ENCODE results near the gene PTPRM.

The PTPRM gene

DNA sequence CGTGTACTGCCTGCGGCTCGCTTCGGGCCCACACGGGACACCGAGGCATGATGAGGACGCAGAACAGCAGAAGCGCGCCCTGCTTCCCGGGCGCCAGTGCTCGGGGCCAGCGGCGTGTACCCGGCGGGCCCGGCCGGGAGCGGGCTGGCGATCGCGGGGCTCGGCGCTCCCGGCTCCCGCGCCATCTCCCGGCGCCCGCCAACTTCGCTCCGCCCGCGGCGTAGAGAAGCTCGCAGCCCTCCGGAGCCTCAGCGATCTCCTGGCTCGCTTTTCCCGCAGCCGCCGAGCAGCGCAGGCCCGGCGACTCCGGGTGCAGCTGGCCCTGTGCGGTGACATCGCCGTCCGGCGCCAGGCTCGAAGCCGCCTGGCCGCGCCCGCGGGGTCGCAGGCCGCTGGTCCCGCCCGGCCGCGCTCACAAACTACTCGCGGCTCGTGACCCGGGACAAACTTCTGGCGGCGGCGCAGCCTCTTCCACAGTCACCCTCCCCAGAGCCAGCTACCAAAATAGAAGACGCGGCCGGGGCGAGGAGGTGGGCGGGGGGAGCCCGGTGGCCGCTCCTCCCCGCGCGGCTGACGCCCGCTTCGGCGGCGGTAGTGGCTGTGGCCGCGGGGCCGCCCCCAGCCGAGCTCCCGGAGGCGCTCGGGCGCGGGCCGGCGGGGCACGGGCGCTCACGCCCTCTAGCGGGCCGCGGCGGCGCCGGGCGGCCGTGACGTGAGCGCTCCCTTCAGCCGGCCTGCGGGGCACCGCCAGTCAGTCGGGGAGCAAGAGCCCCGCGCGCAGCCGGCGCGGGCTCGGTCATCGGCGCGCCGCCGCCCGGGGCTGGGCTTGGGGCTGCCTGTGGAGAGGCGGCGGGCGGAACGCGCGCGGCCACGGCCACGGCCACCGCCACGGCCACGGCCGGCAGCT lies at the start of gene PTPRM:
PTPRM (plus strand) TSS at position 750 of the 907 bp plus-strand sequence. CDS start 503 bp downstream, outside the sequence.
- no peak for DNase-seq (ENCODE audit: low read depth)

DNA sequence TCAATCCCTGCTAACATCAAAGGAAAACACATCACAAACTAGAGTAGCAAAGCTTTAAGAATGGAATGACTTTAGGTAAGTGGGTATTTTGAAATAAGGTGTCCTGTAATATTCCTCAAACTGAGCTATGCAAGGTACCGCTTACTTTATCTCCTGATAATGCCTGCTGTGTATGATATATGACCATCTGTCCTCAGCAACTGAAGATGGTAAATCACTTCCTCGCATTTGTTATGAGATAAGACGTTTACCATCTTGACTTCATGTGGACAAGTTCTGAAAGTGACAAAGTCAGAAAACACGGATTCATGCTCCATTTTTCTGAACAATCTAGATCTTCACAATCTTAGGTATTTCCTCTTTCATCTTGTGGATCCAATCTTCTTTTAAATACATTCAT lies 49.3 kb upstream of the PTPRM start:
- no peak for DNase-seq (ENCODE audit: low read depth)

DNA sequence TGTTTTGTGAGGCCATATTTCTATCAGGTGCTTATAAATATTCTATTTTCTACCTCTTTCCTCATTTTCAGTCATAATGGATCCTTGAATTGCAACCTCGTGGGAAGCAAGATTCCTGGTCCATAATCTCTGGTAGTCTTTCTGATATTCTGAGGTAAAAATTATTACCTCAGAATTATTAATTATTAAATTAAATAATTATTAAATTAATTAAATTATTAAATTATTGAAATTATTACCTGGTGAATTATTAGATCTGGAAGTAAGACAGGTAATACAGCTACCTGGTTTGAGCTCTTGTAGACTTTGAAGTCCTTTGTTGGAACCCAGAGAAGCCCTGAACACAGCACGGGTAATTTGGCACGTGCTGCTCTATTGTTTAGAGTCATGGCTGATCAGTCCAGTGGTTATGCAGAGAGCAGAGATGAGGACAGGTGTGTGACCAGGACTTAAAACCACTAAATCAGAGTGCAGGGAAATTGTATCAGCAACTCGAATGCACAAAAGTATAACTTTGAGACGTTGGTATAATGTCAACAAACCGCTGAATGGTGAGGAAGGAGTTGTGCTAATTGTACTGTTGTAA lies 46.8 kb upstream of the PTPRM start:
- no peak for DNase-seq (ENCODE audit: low read depth)

DNA sequence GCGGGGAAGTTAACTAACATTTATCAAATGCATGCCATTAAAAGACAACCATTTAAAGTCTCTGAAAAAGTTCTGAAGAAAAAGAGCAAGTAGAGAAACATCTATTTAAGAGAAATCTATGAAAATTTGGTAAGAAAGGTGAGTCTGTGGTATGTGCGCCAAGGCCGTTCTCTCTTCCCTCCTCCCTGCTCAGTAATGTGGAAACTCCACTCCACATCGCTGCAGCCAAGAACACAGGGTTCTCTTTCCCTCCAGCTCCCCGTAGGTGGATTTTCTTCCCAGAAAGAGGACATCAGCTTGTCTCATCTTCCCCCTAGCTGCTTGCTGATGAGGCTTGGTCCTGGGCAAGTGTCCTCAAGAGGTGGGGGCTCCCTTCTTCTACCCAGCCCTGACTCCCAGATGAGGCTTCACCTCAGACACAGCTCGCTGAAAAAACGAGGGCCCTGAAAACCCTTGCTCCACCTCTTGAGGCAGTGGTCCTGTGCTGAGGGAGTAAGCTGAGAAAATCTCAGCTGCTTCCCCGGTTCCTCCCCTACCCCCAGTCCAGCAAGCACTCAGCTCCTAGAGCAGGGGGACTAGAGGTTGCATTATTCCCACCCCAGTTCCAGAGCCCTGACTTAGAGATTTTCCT lies 45.8 kb upstream of the PTPRM start:
- DNase-seq (ENCODE audit: low read depth), result no peak

DNA sequence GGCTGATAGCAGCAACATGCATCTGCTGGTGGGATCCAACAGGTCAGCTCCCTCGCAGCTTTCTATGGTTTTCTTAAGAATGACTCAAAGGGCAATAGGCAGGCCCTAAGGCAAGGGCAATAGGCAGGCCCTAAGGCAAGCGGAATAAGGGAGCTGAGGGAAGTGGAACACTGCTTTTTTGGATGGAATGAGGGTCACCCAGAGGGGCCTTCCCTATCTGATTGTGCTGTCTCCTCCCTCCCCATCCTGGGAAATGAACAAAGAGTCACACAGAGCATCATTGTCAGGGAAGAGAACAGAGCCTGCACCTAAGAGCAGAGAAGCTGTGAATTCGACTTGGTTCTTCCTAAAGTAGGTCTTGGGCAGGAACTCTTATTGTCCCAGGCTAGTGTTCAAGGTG lies 43.3 kb upstream of the PTPRM start:
- DNase-seq (ENCODE audit: low read depth), result no peak

DNA sequence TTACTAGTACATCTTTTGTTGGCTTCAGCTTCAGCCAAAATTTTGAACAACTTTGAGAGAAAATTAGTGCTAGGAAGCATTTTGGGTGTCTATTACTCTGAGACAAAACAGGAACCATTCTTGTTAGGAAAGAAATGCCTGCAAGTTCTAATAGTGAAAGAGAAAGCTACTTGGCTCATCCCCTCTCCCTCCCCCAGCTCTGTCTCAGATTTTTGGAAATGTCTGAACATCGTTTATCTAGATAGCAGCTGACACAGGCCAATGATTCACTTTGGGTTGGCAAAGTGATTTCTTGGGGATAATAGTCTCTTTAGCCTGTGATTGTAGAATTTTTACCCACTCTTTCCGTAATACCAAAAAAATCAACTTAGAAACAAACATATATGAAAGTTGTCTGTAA lies 42.3 kb upstream of the PTPRM start:
- DNase-seq (ENCODE audit: low read depth), result no peak

DNA sequence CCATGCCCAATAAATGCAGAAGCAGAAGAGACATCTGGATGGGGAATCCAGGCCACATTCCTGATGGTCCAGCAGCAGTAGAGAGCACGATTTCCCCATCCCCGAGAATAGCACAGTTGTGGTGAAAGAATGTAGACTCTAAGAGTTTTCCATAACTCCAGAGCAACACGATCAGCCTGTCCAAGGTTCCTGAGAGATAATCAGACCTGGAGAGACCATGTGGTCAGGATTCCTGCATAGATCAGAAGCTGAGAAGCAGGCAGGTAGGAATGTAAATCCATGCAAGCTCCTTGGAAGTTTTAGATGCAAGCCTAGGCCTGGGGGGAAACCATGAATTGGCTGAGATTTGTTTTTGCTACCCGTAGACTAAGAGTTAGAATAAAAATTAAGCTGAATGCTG lies 34.2 kb upstream of the PTPRM start:
- no peak for DNase-seq (ENCODE audit: low read depth)

DNA sequence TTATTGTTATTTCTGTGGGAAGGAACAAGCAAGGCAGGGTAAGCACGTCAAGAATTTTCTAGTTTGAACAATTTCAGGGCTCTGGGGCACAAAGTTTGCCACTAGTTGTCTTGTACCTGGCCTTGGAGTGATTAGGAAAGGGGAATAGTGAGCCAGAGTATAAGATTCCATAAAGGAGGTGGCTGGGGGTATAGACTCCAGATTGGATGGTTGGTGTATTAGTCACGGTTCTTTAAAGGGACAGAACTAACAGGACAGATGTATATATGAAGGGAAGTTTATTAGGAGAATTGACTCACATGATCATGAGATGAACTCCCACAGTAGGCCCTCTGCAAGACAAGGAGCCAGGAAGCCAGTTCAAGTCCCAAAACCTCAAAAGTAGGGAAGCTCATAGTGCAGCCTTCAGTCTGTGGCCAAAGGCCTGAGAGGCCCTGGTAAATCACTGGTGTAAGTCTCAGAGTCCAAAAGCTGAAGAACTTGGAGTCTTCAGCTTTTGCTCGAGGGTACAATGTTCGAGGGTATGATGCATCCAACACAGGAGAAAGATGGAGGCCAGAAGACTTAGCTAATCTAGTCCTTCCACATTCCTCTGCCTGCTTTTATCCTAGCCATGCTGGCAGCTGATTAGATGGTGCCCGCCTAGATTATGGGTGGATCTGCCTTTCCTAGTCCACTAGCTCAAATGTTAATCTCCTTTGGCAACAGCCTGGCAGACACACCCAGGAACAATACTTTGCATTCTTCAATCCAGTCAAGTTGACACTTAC lies 31.5 kb upstream of the PTPRM start:
- DNase-seq (ENCODE audit: low read depth), result no peak

DNA sequence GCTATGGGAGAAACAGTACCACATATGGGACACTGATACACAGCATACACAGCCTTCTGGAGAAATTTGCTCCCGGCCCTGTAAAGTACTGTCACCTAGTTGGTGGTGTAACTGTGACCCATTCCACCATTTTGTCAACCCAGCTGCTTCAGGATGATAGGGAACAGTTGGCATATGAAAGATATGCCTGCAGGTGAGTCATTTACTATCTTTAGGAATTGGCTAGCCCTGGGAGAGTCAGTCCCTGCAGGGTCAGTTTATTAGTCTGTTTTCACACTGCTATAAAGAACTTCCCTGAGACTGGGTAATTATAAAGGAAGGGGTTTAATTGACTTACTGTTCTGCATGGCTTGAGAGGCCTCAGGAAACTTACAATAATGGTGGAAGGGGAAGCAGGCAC lies 30.0 kb upstream of the PTPRM start:
- no peak for DNase-seq (ENCODE audit: low read depth)

DNA sequence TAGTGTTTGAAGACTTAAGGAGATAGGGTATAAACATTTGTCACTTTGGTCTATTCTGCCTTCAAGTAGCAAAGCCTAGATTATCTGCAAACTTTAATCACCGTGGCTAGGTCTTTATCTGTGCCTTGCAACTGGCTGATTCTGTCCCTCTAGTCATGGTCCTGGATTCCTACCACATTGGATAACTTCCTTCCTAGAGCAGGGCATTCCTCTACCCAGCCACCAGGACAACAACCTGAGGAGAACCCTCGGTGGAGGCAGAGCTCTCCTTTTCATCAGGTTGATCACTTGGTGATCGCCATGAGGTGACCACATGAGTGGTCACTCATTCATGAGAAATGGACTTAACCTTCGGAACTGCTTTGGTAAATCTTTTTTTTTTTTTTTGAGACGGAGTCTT lies 25.3 kb upstream of the PTPRM start:
- DNase-seq (ENCODE audit: low read depth), result no peak

DNA sequence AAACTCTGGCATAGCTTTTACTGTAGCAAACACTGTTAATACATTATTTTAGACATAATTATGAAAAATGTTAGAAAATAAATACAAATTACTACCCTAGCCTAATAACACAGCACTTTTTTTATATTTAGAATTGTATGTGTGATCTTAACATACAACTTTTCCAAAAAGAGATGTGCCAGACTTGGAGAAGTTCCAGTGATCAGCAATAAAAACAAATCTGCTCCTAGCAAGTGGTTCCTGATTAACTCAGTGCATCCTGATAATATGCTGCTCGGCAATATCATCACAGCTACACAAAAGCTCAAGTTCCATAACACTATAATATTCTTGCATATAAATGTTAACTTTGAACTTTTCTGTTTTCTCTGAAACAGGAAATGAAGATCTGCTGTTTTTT lies 22.4 kb upstream of the PTPRM start:
- DNase-seq (ENCODE audit: low read depth), result no peak

DNA sequence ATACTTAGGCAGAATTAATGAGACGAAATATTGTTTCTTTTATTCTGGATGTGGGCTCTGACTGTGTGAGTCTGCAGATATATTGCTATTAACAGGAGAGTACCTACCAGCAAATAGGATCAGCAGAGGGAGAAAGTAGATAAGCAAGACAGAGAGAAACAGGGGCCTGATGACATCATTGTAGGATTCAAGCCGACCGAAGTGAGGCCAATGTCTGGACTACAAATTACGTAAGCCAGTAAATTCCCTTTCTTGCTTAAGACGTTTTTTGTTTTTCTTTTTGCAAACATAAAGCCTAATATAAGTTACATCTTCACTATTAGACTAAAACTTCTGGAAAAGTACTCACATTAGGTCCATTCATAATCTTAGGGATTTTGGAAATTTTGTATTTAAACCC lies 21.4 kb upstream of the PTPRM start:
- no peak for DNase-seq (ENCODE audit: low read depth)

DNA sequence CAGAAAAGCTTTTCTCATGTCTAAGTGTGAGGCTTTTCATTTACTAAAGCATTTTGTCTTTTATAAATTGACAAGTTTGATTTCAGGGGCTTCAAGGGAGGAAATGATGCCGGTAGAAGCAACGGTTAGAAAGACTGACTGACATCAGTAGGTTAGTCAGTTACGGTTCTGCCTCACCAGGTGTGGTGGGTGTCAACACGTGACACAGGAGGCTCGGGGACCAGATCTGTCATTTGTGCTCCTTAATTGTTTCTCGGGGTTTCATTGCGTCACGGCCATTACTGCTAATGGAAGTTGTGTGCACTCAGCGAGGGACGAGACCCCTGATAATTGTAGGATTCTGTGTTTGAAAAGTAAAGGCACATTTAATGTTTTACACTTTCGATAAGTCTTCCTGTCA lies 18.9 kb upstream of the PTPRM start:
- DNase-seq (ENCODE audit: low read depth), result no peak

DNA sequence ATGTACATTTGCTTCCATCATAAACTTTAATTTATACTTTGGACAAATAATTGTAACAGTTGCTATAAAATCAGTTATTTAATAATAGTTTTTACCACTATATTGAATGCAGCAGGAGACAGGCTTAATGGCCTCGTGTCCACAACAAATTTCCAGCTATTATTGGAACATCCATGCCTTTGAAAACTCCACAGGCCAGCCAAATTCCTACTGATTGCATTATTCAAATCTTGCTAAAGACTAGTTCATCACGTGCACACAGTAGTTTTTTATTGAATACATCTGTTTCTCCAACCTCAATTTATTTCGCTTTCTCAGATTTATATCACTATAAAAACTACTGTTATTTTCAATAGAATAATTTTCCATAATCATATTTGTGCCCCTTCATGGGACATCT lies 18.4 kb upstream of the PTPRM start:
- DNase-seq (ENCODE audit: low read depth), result no peak

DNA sequence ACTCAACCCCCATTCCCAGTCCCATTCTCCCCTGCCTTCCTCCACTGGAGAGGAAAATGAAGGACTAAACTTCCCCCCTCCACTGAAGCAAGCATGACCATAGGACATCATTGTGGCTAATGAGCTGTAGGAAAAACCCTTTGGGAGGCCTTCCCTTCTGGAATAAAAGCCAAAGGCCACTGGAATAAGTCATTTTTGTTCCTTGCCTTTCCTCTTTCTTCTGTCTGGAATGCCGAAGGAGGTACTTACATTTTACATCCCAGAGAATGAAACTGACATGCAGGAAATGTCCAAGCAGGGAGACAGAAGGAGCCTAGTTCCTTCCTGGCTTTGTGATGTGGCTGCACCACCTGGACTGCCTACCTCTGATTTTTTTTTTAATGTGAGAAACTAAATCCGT lies 9.1 kb upstream of the PTPRM start:
- DNase-seq (ENCODE audit: low read depth), result no peak

DNA sequence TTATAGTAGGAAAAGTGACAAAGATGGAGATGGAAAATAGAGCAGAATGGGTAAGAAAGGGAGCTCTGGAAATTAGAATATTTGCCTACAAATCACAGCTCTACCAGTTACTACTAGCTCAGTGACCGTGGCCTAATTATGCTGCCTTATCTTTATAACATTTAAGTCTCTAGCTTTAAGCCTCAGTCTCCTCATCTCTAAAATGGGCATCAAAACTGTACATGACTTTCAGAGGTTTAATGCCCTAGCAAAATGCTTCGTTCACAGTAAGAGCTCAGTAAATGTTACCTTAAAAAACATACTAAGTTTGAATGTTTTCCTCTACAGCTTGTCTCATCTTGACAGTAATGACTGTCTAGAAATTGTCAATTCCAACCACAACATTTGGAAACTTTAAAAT lies 8.3 kb upstream of the PTPRM start:
- DNase-seq (ENCODE audit: low read depth), result no peak

DNA sequence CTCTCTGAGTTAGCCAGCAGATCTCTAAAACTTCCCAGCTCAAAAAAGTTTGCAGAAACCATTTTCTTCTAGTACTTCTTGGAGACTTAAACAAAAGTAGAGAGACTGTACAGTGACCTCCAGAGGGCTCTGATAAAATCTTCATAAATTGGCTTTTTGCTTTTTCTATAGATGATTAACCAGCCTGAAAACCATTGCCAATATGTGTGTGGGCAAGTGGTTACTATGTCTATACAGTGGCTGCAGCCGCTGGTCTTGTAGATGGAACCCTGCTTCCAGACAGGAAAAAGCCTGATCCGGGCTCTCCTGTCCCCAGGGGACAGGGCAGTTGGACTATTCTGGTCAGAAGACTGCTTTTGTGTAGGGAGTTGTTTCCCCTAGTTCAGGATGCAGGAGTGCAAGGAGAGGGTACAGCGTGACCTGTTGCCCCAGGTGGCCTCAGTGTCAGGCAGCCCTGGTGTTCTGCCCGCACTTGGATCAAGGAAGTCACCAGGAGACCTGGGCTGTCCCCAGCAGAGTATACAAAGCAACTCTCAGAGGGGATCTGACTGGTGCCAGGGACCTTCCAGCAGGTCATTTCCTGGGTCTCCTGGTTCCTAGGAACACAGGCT lies 7.3 kb upstream of the PTPRM start:
- no peak for DNase-seq (ENCODE audit: low read depth)

DNA sequence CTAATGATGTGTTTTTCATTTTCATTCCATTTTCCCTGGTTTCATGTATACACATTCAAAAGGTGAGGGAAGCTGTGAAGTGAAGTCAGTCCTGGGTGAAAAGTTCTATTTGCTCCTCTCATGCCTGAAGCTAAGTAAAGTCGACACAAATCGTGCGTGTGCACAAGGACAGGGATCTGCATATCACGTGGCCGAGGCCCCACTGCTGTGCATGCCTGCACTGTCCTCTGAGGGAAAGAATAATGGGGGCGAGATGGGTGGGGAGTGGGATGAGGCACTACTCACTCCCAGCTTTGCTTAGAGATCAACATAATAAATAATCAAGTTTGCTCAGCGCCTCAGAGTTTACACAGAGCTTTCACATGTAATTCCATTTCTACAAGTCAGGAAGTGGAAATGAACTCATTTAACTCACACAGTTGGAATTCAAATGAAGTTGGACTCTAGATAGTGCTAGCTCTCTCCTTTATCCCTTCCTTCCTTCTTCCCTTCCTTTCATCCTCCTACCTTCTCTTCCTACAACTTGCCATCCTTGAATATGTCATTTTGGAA lies 5.1 kb upstream of the PTPRM start:
- DNase-seq (ENCODE audit: low read depth), result no peak

DNA sequence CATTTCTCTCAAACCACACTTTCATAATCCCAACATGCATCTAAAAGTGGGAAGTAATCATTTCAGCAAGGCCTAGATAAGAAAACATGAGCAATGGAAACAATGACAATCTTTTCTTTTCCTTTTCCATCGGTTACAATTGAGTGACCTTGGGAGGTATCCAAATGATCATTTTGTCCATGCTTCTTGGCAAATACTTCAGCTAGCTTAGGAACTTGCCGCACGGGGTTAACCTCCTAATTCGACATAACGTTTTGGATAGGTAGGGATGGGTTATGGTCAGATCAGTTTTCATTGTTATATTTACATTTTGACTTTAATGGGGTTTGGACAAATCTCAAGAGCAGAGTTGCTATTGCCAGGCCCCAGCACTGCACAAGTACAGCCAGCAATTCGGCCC lies 4.6 kb upstream of the PTPRM start:
- DNase-seq (ENCODE audit: low read depth), result no peak

DNA sequence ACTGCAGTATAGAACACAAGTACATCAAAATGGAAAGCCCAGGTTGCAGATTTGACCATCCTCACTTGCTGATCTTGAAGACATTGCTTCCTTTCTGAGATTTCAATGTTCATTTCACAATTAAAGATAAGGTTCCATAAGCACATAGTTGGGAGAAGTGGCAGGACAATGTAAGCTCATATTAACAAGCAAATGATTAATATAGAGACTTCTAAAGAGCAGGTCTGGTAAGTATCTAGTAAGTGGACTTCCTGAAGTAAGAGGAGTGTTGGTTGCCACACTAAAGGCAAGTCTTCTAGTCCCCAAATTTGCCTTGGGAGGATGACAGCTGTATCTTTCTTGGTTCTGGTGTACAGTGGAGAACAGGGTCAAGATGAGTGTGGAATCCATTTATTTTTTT lies 1.4 kb upstream of the PTPRM start:
- DNase-seq (ENCODE audit: low read depth), result no peak

DNA sequence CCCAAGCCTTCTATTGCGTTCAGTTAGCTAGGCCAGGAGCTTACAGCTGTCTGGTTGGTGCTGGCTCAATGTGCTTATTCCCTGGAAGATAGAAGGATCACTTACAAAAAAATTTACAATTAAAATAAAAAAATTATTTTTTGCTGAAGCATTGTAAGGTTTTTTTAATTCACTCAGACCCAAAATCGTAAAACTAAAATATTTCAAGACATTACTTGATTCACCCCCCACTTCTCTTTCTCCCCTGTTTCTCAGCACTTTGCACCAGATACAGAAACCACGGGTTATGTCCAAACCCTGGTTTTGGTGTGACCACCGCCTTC lies 911 bp upstream of the PTPRM start:
- no peak for DNase-seq (ENCODE audit: low read depth)

Data from GM04503 (cell line).